ENCODE measurements around the gene RPS3. TPM values are rescaled to one million over a fixed set of nuclear protein-coding genes. Genes with fewer than 3 reads are reported as not detected.

RPS3 gene
- polyA plus RNA-seq, 1 of the 3 experiments (the other 2 are of a cell fraction): 4,540 TPM

DNA sequence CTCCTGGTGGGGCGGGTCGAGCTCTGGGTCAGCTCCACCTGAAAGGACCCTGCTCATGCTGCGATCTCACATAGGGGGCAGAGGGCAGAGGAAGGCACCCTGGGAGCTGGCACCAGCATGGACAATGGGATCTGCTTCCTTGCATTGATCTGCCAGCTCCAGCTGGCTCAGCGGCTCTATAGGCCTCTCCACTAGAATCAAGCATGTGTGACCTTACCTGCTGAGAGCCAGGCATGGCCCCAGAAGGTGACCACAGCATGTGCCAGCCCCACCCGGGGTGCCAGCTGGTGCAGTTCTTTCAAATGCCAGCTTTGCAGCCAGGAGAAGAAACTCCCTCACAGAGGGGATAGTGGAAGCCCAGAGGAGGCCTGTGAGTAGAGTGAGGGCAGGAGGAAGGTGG lies 55.7 kb downstream of the RPS3 start:
- Histone ChIP-seq H3K27ac (ENCODE audit: low read depth in 2 of 2, low read length in 1 of 2) (no peak overlapping the region), H3K36me3 (replicated peaks in 1 of 2; ENCODE audit: control insufficient read depth in 1 of 2, insufficient read depth in 2 of 2, low read length in 1 of 2) (no peaks in the 10 kb centered on the region), H3K9ac (no peak overlapping the region), H3K9me3 (no peaks in the 10 kb centered on the region), H3K4me1 (ENCODE audit: control insufficient read depth in 1 of 2, insufficient read depth in 2 of 2, low read depth in 1 of 2, low read length in 1 of 2) (no peaks in the 10 kb centered on the region; a peak in 1 of 4 replicates), H4K20me1 (ENCODE audit: insufficient read depth) (no peaks in the 10 kb centered on the region), H3K9me2 (no peaks in the 10 kb centered on the region), H3K4me3 (ENCODE audit: low read depth in 2 of 2, low read length in 1 of 2) (no peak overlapping the region), H3F3A (replicated peaks; ENCODE audit: insufficient read depth) (no peaks in the 10 kb centered on the region), H3K27me3 (ENCODE audit: insufficient read depth) (no peaks in the 10 kb centered on the region), H2AFZ (ENCODE audit: low read depth) (no peak overlapping the region), H3K79me2 (ENCODE audit: insufficient read depth) (no peaks in the 10 kb centered on the region), H3K4me2 (no peak overlapping the region)
- no peak for DNase-seq
- TF ChIP-seq TCF12 (IDR thresholded peaks at IDR 0.05) (no peak), YY1 (IDR thresholded peaks at IDR 0.05; ENCODE audit: low read depth) (no peak), POLR2AphosphoS5 (IDR thresholded peaks at IDR 0.05; ENCODE audit: low read depth, low read length) (no peak), CHD2 (IDR thresholded peaks at IDR 0.05; ENCODE audit: low read length, partially characterized antibody) (no peak), FOXJ3 (CRISPR knock-in tag; IDR thresholded peaks at IDR 0.05) (no peak)
- TF ChIP-seq, protein P1, sequence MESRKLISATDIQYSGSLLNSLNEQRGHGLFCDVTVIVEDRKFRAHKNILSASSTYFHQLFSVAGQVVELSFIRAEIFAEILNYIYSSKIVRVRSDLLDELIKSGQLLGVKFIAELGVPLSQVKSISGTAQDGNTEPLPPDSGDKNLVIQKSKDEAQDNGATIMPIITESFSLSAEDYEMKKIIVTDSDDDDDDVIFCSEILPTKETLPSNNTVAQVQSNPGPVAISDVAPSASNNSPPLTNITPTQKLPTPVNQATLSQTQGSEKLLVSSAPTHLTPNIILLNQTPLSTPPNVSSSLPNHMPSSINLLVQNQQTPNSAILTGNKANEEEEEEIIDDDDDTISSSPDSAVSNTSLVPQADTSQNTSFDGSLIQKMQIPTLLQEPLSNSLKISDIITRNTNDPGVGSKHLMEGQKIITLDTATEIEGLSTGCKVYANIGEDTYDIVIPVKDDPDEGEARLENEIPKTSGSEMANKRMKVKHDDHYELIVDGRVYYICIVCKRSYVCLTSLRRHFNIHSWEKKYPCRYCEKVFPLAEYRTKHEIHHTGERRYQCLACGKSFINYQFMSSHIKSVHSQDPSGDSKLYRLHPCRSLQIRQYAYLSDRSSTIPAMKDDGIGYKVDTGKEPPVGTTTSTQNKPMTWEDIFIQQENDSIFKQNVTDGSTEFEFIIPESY (IDR thresholded peaks at IDR 0.05; ENCODE audit: borderline replicate concordance, low read depth): no peak
- TF ChIP-seq, protein P2, sequence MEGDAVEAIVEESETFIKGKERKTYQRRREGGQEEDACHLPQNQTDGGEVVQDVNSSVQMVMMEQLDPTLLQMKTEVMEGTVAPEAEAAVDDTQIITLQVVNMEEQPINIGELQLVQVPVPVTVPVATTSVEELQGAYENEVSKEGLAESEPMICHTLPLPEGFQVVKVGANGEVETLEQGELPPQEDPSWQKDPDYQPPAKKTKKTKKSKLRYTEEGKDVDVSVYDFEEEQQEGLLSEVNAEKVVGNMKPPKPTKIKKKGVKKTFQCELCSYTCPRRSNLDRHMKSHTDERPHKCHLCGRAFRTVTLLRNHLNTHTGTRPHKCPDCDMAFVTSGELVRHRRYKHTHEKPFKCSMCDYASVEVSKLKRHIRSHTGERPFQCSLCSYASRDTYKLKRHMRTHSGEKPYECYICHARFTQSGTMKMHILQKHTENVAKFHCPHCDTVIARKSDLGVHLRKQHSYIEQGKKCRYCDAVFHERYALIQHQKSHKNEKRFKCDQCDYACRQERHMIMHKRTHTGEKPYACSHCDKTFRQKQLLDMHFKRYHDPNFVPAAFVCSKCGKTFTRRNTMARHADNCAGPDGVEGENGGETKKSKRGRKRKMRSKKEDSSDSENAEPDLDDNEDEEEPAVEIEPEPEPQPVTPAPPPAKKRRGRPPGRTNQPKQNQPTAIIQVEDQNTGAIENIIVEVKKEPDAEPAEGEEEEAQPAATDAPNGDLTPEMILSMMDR (IDR thresholded peaks at IDR 0.05): no peak
- ChIA-PET POLR2A (no interaction called here), CTCF (interaction anchor here (1.0 to 11.1 kb wide), 8 partner anchors 10 to 128 kb away, joined by 3 to 66 read pairs (median 7); partner anchors contain the start of gene GDPD5)
- 71% methylated on average over 3 of the region's 5 CpGs for WGBS (ENCODE audit: low lambda C conversion rate)

Small RNA genes within 50 kb of the gene (small RNA-seq; reads per million reads assigned to genes)
- 0 reads per million in 7 experiments for gene SNORD15A
- 80.8 to 4,882 (median 231) reads per million in 7 experiments for gene SNORD15B

Other genes with a start within 250 kb of the RPS3 start
- gene SLCO2B1, start 248.4 kb upstream of the RPS3 start, polyA plus RNA-seq (2012; rRNA removed): 0.18 TPM in 1 of 2 replicates, not detected in the other
- 0.03 TPM in 1 of 2 replicates, not detected in the other for gene TPBGL, start 158.7 kb upstream of the RPS3 start, polyA plus RNA-seq (2012; rRNA removed)
- 6.7 and 7.0 TPM in 2 replicates for gene ARRB1, start 47.9 kb upstream of the RPS3 start, polyA plus RNA-seq (2012; rRNA removed)
- gene KLHL35, start 33.7 kb downstream of the RPS3 start, polyA plus RNA-seq (2012; rRNA removed): 1.7 and 2.0 TPM in 2 replicates
- gene GDPD5, start 126.4 kb downstream of the RPS3 start, polyA plus RNA-seq (2012; rRNA removed): 1.6 and 2.2 TPM in 2 replicates
- 221 and 293 TPM in 2 replicates for gene SERPINH1, start 162.7 kb downstream of the RPS3 start, polyA plus RNA-seq (2012; rRNA removed)